Measurements from ENCODE around the gene NUMA1.
A peak's percentile ranks its signal among the peaks of the same experiment; 100 is the strongest.

The NUMA1 gene

DNA sequence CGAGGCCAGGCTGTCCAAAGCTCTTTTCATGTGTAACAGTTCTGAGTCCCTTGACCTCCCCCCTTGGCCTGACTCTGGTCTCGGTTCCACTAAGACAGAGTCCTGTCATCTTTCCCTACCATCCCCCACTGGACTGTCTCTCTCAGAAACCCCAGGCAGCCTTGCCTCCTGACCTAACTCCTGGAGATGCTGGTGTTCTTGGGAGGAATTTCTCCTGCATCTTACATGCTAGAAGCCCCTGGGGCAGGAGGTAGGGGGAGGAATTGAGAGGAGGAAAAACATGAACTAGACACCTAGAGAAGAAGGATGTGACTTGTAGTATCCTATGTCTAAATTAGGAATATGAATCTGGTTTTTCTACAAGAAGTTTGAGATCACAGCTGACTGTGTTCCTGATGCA, 82.3 kb downstream of the NUMA1 start:
- no peak for DNase-seq

- no peak for DNase-seq
These were observed 82.7 kb downstream of the NUMA1 start for GRCh38 chr11:71997594-71997993.

GRCh38 chr11:71996946-71997345, 83.4 kb downstream of the NUMA1 start:
- no peak for DNase-seq

GRCh38 chr11:71996517-71996916, 83.8 kb downstream of the NUMA1 start:
- DNase-seq = no peak

DNA sequence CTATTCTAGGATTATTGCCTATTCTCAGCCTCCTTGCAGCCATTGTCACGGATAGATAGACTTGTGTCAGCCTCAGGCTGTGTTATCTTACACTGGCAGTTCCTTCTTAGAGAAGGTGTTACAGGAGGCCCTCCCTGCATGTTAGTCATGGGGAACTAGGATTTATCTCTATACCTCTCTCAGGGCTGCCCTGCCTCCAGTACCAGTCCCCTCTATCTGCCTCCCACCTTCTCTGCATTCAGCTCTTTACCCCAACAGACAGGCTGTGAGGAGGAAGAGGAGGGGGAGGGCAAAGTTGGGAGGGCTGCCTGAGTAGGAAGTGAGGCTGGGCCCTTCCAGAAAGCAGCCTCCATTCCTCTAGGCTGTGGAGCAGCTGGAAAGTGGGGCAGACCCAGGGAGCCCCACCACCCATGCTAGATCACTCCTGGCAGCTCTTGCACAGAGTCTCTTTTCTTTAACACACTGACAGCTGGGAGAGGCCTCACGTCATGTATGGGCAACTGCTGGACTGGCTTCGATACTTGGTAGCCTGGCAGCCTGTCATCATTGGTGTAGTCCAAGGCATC, 84.5 kb downstream of the NUMA1 start:
- DNase-seq = no peak

DNA sequence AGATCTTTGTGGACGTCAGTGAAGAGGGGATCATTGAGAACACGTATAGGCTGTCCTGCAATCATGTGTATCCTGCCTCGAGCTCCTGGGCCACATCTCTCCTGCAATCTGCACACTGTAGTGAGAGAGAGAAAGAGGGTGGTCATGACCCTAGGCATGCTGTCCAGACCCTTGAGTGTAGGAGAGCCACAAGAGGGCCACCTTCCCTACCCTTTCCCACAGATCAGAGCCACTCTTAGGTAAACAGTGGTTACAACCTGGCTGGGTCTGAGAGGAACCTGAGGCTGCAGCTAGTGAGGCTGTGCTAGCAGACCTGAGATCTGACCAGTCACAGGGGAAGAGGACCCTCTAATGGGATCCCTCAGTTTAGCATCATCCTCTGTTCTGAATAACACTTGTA, 85.6 kb downstream of the NUMA1 start:
- DNase-seq = no peak

GRCh38 chr11:71992136-71992730, 88.1 kb downstream of the NUMA1 start:
- no peak for DNase-seq

DNA sequence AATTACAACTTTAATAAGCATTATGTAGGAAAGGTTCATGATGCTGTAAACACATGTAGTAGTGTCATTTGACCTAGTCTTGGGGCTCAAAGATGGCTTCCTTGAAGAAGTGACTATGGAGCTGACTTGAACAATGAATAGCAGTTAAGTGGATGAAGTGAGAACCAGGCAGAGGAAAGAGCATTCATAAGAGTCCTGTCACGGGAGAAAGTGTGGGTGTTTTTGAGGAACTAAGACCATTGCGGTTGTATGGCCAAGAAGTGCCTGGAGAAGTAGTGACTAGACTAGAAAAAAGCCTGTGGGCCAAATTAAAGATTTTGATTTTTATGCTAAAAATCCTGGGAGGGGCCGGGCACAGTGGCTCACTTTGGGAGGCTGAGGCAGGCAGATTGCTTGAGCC, 88.8 kb downstream of the NUMA1 start:
- no peak for DNase-seq

GRCh38 chr11:71990701-71991100, 89.6 kb downstream of the NUMA1 start:
- DNase-seq = no peak

DNA sequence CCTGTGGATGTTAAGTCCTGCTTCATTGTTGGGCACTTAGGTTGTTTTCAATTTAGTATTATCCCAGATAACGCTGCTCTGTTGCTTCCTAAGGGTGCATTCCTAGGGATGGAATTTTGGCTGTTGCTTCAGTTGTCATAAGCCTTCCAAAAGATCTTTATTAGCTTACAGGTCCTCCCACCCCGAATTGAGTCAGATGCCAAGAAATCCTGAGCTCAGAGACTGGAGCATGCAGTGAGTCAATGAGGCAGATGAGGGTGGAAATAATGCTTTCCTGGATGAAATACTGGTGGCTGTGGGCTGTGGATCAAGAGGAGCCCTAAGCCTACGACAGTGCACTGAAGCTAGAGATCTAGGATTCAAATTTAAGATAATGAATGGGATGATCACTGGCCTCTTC, 92.3 kb downstream of the NUMA1 start:
- DNase-seq = no peak

DNA sequence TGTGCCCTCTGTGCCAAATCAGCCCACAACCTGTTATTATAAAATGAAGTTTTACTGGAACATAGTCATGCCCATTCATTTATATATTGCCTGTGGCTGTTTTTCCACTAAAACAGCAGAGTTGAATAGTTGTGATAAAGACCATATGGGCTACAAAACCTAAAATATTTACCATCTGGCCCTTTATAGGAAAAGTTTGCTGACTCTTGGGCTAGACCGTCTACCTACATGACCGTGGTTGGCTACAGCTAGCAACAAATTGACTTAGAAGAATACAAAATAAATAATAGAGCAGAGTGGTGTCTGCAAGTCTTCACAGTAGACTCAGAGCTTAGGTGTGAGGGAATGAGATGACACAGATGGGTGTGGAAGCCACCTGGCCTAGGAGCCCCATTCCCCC, 92.8 kb downstream of the NUMA1 start:
- no peak for DNase-seq

- DNase-seq = no peak
These were observed 94.2 kb downstream of the NUMA1 start for GRCh38 chr11:71986131-71986530.

GRCh38 chr11:71979602-71980001, 100.7 kb downstream of the NUMA1 start:
- DNase-seq = no peak

- no peak for DNase-seq
These were observed 101.2 kb downstream of the NUMA1 start for GRCh38 chr11:71979094-71979493.

- peak; percentile 55 for DNase-seq
These were observed 102.5 kb downstream of the NUMA1 start for GRCh38 chr11:71977743-71978418.

DNA sequence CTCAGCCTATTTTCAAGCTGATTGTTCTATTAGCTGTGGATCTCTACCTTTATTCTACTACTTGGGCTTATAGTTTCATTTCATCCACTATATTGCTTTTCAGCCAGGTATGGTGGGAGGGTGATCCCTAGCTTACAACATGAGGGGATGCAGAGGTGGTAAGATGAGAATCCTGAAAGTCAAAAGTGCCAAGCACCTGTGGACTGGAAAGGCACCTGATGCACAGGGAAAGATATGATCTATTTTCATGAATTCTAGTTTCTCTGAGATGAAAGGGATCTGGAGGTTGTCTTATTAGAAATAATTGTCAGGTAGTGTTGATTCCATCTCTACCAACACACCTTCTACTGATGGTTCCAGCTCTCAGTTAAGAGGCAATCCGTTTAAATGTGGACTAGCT, 103.3 kb downstream of the NUMA1 start:
- DNase-seq = no peak

GRCh38 chr11:71976551-71976950, 103.8 kb downstream of the NUMA1 start:
- DNase-seq = no peak

DNA sequence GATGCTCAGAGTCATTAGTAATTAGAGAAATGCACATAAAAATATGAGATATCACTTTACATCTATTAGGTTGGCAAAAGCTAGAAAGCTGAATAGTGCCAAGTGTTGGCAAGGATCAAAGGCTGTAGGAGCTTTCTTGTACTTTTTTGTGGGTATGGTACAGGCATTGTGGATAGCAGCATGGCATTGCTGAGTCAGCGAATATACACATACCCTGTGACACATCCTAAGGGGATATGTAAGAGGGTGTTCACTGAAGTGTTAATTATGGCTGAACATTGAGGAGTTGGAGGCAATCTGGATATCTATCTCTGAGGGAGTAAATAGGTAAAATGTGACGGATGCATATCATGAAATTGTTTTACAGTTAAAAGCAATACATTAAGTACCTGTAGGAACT, 108.7 kb downstream of the NUMA1 start:
- no peak for DNase-seq

- DNase-seq = no peak
These were observed 115.7 kb downstream of the NUMA1 start for GRCh38 chr11:71964641-71965040.

- DNase-seq = no peak
These were observed 116.9 kb downstream of the NUMA1 start for GRCh38 chr11:71963468-71963867.

DNA sequence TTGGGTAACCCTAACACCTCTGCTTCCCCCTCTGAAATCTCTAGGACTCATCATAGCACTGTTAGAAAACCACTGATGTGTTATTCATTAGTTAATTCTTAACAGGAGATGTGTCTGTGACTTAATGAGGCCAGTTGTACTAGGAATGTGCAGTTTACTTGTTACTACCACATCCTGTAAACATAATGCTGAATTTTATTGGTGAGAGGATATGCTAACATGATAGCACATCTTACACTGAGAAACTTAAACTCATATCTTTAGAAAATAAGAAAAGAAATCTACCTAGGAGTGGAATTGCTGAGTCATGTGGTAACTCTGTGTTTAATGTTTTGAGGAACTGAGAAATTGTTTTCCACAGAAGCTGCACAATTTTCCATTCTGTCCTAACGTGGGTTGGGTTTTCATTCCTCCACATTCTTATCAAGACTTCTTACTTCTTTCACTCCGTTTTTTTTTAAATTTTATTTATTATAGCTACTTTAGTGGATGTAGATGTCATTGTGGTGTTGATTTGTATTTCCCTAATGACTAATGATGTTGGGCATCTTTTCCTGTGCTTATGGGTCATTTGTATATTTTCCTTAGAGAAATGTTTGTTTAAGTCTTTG, 117.8 kb downstream of the NUMA1 start:
- DNase-seq = no peak

DNA sequence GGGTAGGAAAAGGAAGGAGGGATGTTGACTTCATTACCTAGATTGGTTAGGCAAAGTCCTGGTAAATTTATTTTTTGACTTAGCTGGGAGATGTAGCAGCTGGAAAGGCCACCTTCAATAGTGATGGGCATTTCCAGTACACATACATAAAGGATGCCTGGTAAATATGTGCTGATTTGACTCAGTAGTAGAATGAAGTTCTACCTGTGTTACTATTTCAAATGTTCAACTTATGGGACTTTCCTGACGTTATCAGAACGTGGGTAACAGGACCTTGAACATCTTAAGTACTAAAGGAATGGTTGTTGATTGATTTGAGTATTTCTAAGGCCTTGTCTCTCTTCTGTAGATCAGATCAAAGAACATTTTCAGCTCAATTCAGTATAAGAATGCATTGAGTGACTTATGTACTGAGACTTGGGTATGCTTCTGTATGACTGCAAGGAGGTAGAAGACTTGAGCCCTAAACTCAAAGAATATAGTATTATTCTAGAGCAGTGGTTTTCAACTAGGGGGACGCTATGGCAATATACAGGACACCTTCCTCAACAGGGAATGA, 124.4 kb downstream of the NUMA1 start:
- DNase-seq = no peak

Data from activated CD4-positive, alpha-beta T cell treated with anti-CD3 and anti-CD28 coated beads, Interleukin-2, amount 50 U/mL, for 1 hour (primary cell).